ENCODE measurements around the gene SACM1L.

SACM1L gene

GRCh38 chr3:45773714-45774449 lies 84.7 kb downstream of the SACM1L start:
- no peaks in the 10 kb centered on the region for H3K9me2 ChIP-seq (replicated peaks; ENCODE audit: low read depth, low read length)
- H2AFZ ChIP-seq (ENCODE audit: low read length) = no peak overlapping the region
- peaks cover 28% of the 10 kb centered on the region for H3K27me3 ChIP-seq (ENCODE audit: insufficient read depth, low read length, poor library complexity, severe bottlenecking)
- H3K4me3 ChIP-seq (ENCODE audit: low read length, poor library complexity, severe bottlenecking) = no peak overlapping the region
- no peak overlapping the region for H3K9ac ChIP-seq (ENCODE audit: low read depth, low read length, poor library complexity, severe bottlenecking)
- no peaks in the 10 kb centered on the region for H3K36me3 ChIP-seq (ENCODE audit: insufficient read depth, low read length)
- no peaks in the 10 kb centered on the region for H3F3A ChIP-seq (ENCODE audit: low read depth)
- H3K79me2 ChIP-seq (ENCODE audit: insufficient read depth, low read length) = no peaks in the 10 kb centered on the region
- no peaks in the 10 kb centered on the region for H3K9me3 ChIP-seq (ENCODE audit: insufficient read depth, low read depth, low read length)
- TF ChIP-seq EZH2phosphoT487 (IDR thresholded peaks at IDR 0.05; ENCODE audit: borderline replicate concordance) (no peak), CTCF (conservative IDR thresholded peaks at IDR 0.05; ENCODE audit: low read length) (no peak)
- no peaks in the 10 kb centered on the region for H3K4me1 ChIP-seq (ENCODE audit: insufficient read depth, low read length, poor library complexity, severe bottlenecking)
- no peaks in the 10 kb centered on the region for H4K20me1 ChIP-seq (ENCODE audit: insufficient read depth, low read length, poor library complexity, severe bottlenecking)
- H3K4me2 ChIP-seq (ENCODE audit: low read depth, low read length, poor library complexity, severe bottlenecking) = no peak overlapping the region

GRCh38 chr3:45774581-45775521 lies 85.7 kb downstream of the SACM1L start:
- H3K9me3 ChIP-seq (ENCODE audit: insufficient read depth, low read depth, low read length) = no peaks in the 10 kb centered on the region
- H3K9ac ChIP-seq (ENCODE audit: low read depth, low read length, poor library complexity, severe bottlenecking) = no peak overlapping the region
- H2AFZ ChIP-seq (ENCODE audit: low read length) = no peak overlapping the region
- H3K4me3 ChIP-seq (ENCODE audit: low read length, poor library complexity, severe bottlenecking) = no peak overlapping the region
- no peaks in the 10 kb centered on the region for H4K20me1 ChIP-seq (ENCODE audit: insufficient read depth, low read length, poor library complexity, severe bottlenecking)
- TF ChIP-seq CTCF (conservative IDR thresholded peaks at IDR 0.05; ENCODE audit: low read length) = no peak
- no peak for TF ChIP-seq EZH2phosphoT487 (IDR thresholded peaks at IDR 0.05; ENCODE audit: borderline replicate concordance)
- no peaks in the 10 kb centered on the region for H3K36me3 ChIP-seq (ENCODE audit: insufficient read depth, low read length)
- H3K9me2 ChIP-seq (replicated peaks; ENCODE audit: low read depth, low read length) = no peaks in the 10 kb centered on the region
- peaks cover 20% of the 10 kb centered on the region for H3K27me3 ChIP-seq (ENCODE audit: insufficient read depth, low read length, poor library complexity, severe bottlenecking)
- H3K4me1 ChIP-seq (ENCODE audit: insufficient read depth, low read length, poor library complexity, severe bottlenecking) = no peaks in the 10 kb centered on the region
- no peaks in the 10 kb centered on the region for H3K79me2 ChIP-seq (ENCODE audit: insufficient read depth, low read length)
- H3F3A ChIP-seq (ENCODE audit: low read depth) = no peaks in the 10 kb centered on the region
- H3K4me2 ChIP-seq (ENCODE audit: low read depth, low read length, poor library complexity, severe bottlenecking) = no peak overlapping the region

GRCh38 chr3:45775571-45776300 lies 86.5 kb downstream of the SACM1L start:
- no peak for TF ChIP-seq CTCF (conservative IDR thresholded peaks at IDR 0.05; ENCODE audit: low read length)
- TF ChIP-seq EZH2phosphoT487 (IDR thresholded peaks at IDR 0.05; ENCODE audit: borderline replicate concordance) = no peak
- Histone ChIP-seq H3K9me2 (replicated peaks; ENCODE audit: low read depth, low read length) (no peaks in the 10 kb centered on the region), H3K36me3 (ENCODE audit: insufficient read depth, low read length) (no peaks in the 10 kb centered on the region), H3K27me3 (ENCODE audit: insufficient read depth, low read length, poor library complexity, severe bottlenecking) (peaks cover 20% of the 10 kb centered on the region), H3F3A (ENCODE audit: low read depth) (no peaks in the 10 kb centered on the region), H3K9me3 (ENCODE audit: insufficient read depth, low read depth, low read length) (no peaks in the 10 kb centered on the region), H3K4me1 (ENCODE audit: insufficient read depth, low read length, poor library complexity, severe bottlenecking) (no peaks in the 10 kb centered on the region), H3K79me2 (ENCODE audit: insufficient read depth, low read length) (no peaks in the 10 kb centered on the region), H2AFZ (ENCODE audit: low read length) (no peak overlapping the region), H3K4me3 (ENCODE audit: low read length, poor library complexity, severe bottlenecking) (no peak overlapping the region), H4K20me1 (ENCODE audit: insufficient read depth, low read length, poor library complexity, severe bottlenecking) (no peaks in the 10 kb centered on the region), H3K9ac (ENCODE audit: low read depth, low read length, poor library complexity, severe bottlenecking) (no peak overlapping the region), H3K4me2 (ENCODE audit: low read depth, low read length, poor library complexity, severe bottlenecking) (no peak overlapping the region)
